ENCODE results near the gene SARDH. TPM values are rescaled to one million over a fixed set of nuclear protein-coding genes. Genes with fewer than 3 reads are reported as not detected.

The SARDH gene
- total RNA-seq, 1 experiment from 2014 or later = 5.6 TPM

DNA sequence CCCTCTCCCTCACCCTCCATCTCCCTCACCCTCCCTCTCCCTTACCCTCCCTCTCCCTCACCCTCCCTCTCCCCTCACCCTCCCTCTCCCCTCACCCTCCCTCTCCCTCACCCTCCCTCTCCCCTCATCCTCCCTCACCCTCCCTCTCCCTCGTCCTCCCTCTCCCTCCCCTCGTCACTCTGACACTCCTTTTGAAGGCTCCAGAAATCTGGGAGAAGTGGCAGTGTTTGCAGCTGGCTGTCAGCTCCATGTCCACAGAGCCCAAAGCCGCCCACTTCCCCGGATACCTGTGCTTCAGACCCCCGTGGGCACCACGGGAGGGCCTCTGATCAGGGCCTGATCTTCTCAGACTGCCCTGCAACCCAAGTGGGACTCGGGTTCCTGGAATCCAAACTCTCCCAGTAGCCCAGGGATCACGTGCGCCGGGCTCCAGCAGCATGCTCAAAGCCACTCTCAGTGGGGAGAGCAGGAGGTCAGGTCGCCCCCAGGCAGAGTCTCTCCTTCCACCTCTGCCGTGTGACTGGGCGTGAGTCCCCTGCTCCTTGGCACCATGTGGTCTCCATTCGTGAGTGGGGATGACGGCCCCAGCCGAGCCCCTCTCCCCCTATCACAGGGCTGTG lies 68.9 kb downstream of the SARDH start (continued):
- no peak for TF ChIP-seq SIN3A (IDR thresholded peaks at IDR 0.05; ENCODE audit: low read depth)
- no peak for TF ChIP-seq TCF7L2 (IDR thresholded peaks at IDR 0.05; ENCODE audit: borderline replicate concordance, extremely low read depth, insufficient read depth, insufficient read length)

DNA sequence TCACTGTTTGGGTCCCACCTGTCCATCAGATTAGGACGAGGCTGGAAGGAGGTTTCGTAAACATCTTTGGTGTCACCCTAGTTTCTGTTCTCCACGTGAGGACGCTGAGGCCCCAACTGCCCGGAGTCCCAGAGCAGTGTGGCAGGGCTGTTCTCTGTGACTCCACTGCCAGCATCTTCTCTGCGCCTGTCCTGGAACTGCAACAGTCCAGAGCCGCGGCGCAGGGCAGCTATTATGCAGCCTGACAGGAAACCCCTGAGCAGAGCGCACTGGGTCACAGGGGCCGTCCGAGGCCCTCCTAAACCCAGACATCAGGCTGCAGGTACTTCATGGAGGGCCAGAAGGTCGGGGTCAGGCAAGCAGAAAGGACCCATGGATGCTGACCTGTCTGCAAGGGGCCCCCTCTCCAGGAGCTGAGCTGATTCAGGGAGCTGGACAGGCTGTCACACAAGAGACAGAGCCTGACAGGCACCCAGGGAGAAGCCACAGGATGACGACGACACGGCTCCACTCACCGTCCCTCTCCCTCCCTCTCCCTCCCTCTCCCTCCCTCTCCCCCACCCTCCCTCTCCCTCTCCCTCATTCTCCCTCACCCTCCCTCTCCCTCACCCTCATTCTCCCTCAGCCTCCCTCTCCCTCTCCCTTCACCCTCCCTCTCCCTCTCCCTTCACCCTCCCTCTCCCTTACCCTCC lies 70.2 kb downstream of the SARDH start:
- no peaks in the 10 kb centered on the region for H3K36me3 ChIP-seq (ENCODE audit: control insufficient read depth in 1 of 2, insufficient read depth in 2 of 2, low read length in 2 of 2)
- no peak for ATAC-seq
- no peak overlapping the region for H3K27ac ChIP-seq (ENCODE audit: low read depth, low read length)
- TF ChIP-seq TCF7L2 (IDR thresholded peaks at IDR 0.05; ENCODE audit: borderline replicate concordance, extremely low read depth, insufficient read depth, insufficient read length) (no peak), SP1 (IDR thresholded peaks at IDR 0.05; ENCODE audit: low read depth) (no peak), JUND (IDR thresholded peaks at IDR 0.05) (no peak), POLR2A (IDR thresholded peaks at IDR 0.05; ENCODE audit: borderline replicate concordance, extremely low read depth, insufficient read depth, insufficient read length) (no peak), SIN3A (IDR thresholded peaks at IDR 0.05; ENCODE audit: low read depth) (no peak), EGR1 (IDR thresholded peaks at IDR 0.05; ENCODE audit: low read depth) (no peak), EZH2 (IDR thresholded peaks at IDR 0.05) (no peak), ZNF274 (IDR thresholded peaks at IDR 0.05; ENCODE audit: low read depth, low read length) (no peak), SRF (IDR thresholded peaks at IDR 0.05; ENCODE audit: low read depth) (no peak), ELF1 (IDR thresholded peaks at IDR 0.05; ENCODE audit: borderline replicate concordance, low read depth) (no peak), YY1 (IDR thresholded peaks at IDR 0.05; ENCODE audit: extremely low read depth, insufficient replicate concordance, low read depth, low read length) (no peak), EZH2phosphoT487 (IDR thresholded peaks at IDR 0.05; ENCODE audit: borderline replicate concordance) (no peak), CBX3 (IDR thresholded peaks at IDR 0.05; ENCODE audit: low read depth) (no peak), ZFX (IDR thresholded peaks at IDR 0.05) (no peak), RAD21 (IDR thresholded peaks at IDR 0.05; ENCODE audit: low read depth) (no peak)
- TF ChIP-seq, protein P1, sequence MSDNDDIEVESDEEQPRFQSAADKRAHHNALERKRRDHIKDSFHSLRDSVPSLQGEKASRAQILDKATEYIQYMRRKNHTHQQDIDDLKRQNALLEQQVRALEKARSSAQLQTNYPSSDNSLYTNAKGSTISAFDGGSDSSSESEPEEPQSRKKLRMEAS (IDR thresholded peaks at IDR 0.05) = no peak
- TF ChIP-seq, protein P2, sequence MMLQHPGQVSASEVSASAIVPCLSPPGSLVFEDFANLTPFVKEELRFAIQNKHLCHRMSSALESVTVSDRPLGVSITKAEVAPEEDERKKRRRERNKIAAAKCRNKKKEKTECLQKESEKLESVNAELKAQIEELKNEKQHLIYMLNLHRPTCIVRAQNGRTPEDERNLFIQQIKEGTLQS (IDR thresholded peaks at IDR 0.05) = no peak
- TF ChIP-seq, protein P3, sequence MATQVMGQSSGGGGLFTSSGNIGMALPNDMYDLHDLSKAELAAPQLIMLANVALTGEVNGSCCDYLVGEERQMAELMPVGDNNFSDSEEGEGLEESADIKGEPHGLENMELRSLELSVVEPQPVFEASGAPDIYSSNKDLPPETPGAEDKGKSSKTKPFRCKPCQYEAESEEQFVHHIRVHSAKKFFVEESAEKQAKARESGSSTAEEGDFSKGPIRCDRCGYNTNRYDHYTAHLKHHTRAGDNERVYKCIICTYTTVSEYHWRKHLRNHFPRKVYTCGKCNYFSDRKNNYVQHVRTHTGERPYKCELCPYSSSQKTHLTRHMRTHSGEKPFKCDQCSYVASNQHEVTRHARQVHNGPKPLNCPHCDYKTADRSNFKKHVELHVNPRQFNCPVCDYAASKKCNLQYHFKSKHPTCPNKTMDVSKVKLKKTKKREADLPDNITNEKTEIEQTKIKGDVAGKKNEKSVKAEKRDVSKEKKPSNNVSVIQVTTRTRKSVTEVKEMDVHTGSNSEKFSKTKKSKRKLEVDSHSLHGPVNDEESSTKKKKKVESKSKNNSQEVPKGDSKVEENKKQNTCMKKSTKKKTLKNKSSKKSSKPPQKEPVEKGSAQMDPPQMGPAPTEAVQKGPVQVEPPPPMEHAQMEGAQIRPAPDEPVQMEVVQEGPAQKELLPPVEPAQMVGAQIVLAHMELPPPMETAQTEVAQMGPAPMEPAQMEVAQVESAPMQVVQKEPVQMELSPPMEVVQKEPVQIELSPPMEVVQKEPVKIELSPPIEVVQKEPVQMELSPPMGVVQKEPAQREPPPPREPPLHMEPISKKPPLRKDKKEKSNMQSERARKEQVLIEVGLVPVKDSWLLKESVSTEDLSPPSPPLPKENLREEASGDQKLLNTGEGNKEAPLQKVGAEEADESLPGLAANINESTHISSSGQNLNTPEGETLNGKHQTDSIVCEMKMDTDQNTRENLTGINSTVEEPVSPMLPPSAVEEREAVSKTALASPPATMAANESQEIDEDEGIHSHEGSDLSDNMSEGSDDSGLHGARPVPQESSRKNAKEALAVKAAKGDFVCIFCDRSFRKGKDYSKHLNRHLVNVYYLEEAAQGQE (IDR thresholded peaks at IDR 0.05; ENCODE audit: low read depth) = no peak
- TF ChIP-seq, protein P4, sequence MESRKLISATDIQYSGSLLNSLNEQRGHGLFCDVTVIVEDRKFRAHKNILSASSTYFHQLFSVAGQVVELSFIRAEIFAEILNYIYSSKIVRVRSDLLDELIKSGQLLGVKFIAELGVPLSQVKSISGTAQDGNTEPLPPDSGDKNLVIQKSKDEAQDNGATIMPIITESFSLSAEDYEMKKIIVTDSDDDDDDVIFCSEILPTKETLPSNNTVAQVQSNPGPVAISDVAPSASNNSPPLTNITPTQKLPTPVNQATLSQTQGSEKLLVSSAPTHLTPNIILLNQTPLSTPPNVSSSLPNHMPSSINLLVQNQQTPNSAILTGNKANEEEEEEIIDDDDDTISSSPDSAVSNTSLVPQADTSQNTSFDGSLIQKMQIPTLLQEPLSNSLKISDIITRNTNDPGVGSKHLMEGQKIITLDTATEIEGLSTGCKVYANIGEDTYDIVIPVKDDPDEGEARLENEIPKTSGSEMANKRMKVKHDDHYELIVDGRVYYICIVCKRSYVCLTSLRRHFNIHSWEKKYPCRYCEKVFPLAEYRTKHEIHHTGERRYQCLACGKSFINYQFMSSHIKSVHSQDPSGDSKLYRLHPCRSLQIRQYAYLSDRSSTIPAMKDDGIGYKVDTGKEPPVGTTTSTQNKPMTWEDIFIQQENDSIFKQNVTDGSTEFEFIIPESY (IDR thresholded peaks at IDR 0.05; ENCODE audit: extremely low read depth, insufficient replicate concordance, low read length) = no peak
- no peak overlapping the region for H3K9ac ChIP-seq (ENCODE audit: low read length)
- CTCF ChIA-PET = no interaction called here
- H3K4me1 ChIP-seq (ENCODE audit: control insufficient read depth in 1 of 2, insufficient read depth in 2 of 2, low read length in 2 of 2) = no peaks in the 10 kb centered on the region
- H3K9me2 ChIP-seq (ENCODE audit: insufficient read depth) = no peaks in the 10 kb centered on the region
- no peak overlapping the region for H3K4me2 ChIP-seq (ENCODE audit: low read length)
- H3K79me2 ChIP-seq (ENCODE audit: insufficient read depth, low read length) = no peaks in the 10 kb centered on the region
- H4K20me1 ChIP-seq (ENCODE audit: insufficient read depth) = no peaks in the 10 kb centered on the region
- intact Hi-C loops (cut with micrococcal nuclease) = no loop called here
- no peaks in the 10 kb centered on the region for H3K9me3 ChIP-seq (ENCODE audit: control insufficient read depth in 1 of 2, insufficient read depth in 1 of 2, low read depth in 1 of 2, low read length in 2 of 2)
- DNase-seq (ENCODE audit: low read depth, low spot score) = no peak
- POLR2A ChIA-PET = no interaction called here
- H3K4me3 ChIP-seq (replicated peaks in 1 of 2; ENCODE audit: low read depth in 1 of 2, low read length in 2 of 2) = no peak overlapping the region
- no TSS peak for BruUV-seq (replicated peaks)
- RAD21 ChIA-PET (ENCODE audit: low non-redundant PET in 1 of 2, low total read pairs in 2 of 2, uncharacterized antibody in 2 of 2, unreplicated experiment in 2 of 2) = no interaction called here
- H2AFZ ChIP-seq (ENCODE audit: low read depth, low read length, poor library complexity, severe bottlenecking) = no peak overlapping the region
- H3K27me3 ChIP-seq (ENCODE audit: insufficient read depth, low read length) = no peaks in the 10 kb centered on the region

Measured in HCT116 (cell line).